GM21390 (cell line): ENCODE measurements around the gene HPS5.
"Not testable (repeated sequence)": the region's sequence is repeated elsewhere in the genome, so short reads cannot be mapped to it uniquely, and the experiment has no call there.

Experiments
- ATAC-seq: cut with Tn5 transposase; IDR thresholded peaks from one replicate; pipeline ENCODE4 v1.9.1; 2021; ENCODE audit not compliant: unreplicated experiment

The HPS5 gene

DNA sequence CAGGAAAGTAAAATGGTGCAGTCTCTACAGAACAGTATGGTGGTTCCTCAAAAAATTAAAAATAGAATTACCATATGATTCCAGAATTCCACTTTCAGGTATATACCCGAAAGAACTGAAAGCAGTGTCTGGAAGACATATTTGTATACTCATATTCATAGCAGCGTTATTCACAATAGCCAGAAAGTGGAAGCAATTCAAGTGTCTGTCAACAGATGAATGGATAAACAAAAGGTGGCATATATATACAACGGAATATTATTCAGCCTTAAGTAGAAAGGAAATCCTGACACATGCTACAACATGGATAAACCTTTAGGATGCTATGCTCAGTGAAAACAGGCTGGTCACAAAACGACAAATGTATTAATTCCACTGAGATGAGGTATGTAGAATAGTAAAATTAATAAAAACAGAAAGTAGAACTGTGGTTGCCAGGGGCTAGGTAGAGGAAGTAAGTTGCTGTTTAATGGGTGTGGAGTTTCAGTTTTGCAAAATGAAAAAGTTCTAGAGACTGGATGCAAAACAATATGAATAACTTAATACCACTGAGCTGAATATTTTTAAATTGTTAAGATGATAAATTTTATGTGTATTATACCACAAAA, 41.4 kb downstream of the HPS5 start:
- peak; percentile 93 for ATAC-seq

DNA sequence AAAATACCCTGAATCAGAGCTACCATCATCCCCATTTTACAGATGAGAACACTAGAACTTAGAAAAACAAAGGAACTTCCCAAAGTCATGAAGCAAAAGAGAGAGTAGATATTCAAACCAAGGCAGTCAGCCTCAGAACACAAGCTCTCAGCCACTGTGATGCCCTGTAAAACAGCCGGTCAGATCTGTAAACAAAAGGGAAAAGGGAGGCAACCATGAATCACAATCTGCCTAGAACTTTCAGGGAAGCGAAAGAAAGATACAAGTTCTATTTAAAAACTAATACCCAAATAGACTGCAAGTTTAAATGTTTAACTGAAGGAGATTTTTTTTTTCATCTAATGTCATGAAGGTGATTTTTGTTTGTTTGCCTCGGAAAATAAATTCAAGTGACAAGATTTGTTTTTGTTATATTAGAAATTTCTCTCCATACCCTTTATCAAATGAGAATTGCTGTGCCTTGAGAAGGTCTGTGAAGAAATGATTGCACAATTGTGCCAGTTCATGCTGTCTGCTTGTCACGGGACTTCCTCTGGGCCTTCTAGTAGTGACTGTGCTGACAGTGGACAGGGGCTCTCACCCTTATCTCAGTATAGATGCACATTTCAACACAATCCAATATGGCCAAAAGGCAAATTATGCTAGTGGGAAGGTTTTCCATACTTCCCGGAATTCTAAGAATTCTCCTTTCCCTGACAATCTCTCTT, 44.2 kb downstream of the HPS5 start:
- no peak for ATAC-seq

DNA sequence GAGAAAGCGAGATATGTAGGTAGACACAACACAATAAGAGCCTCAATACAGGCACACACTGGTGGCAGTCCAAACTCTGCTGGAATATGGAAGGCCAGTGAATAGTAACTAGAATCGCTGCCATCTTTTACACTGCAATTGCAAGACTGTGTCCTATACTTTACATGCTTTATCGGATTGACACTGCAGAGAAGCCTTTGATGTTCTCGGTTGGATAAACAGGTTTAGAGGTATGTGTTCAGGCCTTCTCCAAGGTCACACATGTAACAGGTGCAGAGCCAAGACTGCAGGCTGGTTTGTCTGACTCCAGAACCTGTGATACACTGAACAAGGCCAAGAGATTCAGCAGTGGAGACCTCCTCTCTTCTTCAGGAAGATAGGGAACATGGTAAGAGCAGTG, 50.7 kb downstream of the HPS5 start:
- ATAC-seq: no peak

DNA sequence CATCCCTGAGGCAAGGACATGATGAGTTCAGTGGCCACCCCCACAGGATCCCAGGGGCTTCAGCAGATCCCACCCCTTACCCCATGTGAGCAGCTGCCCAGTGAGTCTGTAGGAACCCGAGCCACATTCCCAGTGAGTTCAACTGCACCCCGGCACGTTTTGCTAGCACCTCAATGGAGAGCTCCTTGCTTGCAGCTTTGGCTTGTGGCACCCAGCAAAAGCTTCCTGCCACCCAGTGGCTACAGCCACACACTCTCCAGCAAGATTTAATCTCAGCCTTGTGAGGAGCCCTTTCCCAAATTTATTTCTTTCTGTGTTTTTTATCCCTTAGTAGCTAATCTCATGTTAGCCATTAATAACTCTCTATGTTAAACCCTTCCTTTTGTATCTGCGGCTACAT, 51.8 kb downstream of the HPS5 start:
- no peak for ATAC-seq

DNA sequence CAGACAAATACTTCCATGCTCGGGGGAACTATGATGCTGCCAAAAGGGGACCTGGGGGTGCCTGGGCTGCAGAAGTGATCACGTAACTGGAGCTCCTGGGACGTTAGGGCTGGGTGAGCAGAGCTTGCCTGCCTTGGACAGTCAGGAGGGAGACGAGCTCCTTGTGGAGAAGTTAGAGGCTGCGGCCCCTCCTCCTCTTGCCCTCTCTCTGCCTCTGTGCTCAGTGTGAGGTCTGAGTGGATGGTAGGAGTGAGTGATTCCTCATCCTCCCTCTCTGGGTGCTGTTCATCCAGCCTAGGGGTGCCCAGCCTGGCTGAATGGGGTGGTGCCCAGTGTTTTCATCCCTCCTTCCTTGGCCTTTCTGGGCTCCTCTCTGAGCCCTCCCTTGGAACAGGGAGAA, 52.7 kb downstream of the HPS5 start:
- ATAC-seq: not testable (repeated sequence)

DNA sequence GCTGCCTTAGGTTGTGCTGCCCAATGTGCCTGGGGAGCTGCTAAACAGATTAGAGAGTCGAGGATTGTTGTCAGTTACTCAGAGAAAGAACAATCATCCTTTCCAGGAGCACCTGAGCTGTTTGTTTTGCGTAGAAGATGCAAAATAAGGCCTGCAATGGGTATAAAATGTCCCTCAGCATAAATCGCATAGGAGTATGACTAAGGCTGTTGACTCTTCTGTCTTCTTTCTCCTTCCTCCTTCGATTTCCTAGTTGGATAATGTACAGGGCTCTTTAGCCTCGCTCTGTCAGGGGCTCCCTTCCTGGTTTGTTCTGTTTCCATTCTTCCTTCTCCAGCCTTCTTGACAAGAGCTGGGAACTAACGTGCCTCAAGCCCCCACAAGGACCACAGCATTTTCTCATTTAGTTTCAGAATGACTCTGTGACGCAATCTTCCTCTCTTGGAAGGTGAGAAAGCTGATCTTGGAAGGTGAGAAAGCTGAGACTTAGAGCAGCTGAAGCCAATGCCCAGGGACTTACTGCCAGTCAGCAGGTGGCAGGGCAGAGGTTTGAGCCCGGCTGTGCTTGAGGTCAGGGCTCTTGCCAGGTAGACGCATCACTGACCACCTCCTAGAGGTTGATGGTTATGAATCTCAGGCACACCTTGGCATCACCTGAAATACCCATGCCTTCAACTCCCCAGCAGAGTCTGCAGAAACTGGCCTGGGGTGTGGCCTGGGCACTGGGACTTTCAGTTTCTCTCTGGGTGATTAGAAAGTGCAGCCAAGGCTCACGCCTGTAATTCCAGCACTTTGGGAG, 54.4 kb downstream of the HPS5 start:
- ATAC-seq: peak; percentile 54

DNA sequence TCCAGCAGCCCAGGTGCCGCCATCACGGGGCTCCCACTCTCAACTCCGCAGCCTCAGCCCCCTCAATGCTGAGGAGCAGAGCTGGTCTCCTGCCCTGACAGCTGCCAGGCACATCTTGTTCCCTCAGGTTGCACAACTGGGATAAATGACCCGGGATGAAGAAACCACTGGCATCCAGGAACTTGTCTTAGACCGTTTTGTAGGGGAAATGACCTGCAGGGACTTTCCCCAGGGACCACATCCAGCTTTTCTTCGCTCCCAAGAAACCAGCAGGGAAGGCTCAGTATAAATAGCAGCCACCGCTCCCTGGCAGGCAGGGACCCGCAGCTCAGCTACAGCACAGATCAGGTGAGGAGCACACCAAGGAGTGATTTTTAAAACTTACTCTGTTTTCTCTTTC, 56.0 kb downstream of the HPS5 start, which contains the start of gene SAA1:
TSS of gene SAA1 (plus strand) at position 316 of the 400 bp plus-strand sequence. CDS start 624 bp downstream, outside the sequence.
- ATAC-seq: no peak

DNA sequence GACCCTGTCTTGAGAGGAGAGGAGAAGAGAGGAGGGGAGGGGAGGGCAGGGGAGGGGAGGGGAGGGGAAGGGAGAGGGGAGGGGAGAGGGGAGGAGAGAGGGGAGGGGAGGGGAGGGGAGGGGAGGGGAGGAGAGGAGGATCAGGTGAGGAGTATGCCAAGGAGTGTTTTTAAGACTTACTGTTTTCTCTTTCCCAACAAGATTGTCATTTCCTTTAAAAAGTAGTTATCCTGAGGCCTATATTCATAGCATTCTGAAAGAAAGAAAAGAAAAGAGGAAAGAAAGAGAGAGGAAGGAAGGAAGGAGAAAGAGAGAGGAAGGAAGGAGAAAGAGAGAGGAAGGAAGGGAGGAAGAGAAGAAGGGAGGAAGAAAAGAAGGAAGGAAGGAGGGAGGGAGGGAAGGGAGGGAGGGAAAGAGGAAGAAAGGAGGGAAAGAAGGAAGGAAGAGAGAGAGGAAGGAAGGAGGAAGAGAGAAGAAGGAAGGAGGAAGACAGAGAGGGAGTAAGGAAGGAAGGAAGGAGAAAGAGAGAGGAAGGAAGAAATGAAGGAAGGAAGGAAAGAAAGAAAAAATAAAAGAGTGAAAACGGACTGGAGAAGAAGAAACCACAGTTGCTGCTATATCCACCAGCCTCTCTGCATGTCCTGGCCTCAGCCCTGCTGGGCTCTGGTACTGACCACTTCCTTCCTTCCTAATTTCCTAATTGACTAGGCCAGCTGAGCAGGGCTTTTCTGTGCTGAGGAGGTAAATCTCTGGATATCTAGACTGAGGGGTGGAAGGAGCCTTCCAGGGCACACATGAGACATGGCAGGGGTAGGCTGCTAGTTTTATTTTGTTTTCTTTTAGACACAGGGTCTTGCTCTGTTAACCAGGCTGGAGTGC, 57.0 kb downstream of the HPS5 start:
- no peak for ATAC-seq

DNA sequence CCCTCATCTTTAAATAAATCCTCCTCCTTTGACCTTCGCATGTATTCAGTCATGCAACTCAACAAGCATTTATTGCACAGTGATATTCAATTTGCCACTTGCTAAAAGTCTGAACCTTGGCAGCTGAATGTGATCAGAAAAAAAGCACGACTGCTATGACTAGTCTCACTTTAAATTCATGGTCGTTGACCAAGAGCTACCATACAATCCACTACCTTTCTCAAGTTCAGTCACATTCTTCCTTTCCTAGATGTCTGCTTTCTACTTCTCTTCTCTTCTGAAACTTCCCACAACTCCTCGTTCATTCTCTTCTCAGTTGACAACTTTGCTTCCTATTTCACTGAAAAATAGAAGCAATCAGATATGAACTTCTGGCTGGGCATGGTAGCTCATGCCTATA, 57.9 kb downstream of the HPS5 start:
- ATAC-seq: peak; percentile 47

DNA sequence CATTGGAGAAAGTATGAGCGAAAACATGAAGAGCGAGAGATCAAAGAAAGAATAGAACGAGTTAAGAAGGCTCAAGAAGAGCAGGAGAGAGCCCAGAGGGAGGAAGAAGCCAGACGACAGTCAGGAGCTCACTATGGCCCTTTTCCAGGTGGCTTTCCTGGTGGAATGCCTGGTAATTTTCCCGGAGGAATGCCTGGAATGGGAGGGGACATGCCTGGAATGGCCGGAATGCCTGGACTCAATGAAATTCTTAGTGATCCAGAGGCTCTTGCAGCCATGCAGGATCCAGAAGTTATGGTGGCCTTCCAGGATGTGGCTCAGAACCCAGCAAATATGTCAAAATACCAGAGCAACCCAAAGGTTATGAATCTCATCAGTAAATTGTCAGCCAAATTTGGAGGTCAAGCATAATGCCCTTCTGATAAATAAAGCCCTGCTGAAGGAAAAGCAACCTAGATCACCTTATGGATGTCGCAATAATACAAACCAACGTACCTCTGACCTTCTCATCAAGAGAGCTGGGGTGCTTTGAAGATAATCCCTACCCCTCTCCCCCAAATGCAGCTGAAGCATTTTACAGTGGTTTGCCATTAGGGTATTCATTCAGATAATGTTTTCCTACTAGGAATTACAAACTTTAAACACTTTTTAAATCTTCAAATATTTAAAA, 59.1 kb downstream of the HPS5 start:
- not testable (repeated sequence) for ATAC-seq

DNA sequence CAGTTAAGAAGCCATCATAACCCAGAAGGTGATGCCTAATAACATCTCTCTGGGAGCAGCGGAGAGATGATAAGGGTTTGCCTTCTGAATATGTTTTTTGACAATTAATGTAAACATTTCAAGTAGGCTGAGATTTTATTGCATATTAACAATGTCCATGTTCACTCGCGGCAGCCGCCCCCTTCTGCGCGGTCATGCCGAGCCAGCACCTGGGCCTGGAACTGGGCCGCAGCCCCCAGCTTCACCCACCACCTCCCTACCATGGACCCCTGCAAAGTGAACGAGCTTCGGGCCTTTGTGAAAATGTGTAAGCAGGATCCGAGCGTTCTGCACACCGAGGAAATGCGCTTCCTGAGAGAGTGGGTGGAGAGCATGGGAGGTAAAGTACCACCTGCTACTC, 60.2 kb downstream of the HPS5 start:
- ATAC-seq: no peak

DNA sequence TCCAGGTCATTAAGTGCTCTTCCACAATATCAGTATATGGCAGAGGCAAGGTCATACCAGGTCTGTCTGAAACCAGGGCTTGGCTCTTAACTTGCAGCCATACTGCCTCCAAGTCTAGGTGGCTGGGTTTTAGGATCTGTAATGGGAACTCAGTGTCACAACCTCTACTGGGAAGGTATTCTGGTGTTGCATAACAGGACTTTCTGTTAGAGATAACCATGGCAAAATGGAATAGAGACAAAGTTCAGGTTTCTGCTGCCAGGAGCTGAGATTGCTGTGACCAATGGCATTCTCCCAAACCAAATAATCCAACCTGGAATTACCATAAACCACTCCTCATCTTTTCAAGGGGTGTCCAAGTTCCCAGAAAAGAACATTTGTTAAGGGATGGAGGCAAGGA, 62.7 kb downstream of the HPS5 start:
- no peak for ATAC-seq

DNA sequence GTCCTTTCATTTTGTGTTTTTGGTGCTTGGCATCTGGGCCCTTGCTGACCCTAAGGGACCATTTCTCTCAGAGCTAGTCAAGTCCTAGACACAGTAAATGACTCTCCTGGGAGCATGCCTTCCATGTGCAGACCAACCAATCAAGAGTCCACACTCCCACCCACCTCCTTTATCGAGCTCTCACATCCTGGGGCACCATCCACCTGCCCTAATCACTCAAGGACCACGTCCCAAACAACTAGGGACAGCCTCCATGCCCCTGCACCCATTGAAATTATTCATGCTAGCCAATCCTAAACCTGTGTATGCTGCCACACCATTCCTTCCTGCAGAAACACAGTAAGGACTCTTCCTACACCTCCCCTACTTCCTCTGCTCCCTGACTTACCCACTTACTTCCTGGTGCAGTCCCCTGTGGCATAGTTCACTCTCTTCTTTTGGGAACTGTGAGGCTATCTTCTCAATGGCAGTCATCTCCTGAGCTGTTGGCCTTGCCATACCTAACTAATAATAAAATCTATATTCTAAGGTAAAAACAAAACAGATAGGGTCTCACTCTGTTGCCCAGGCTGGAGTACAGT, 67.1 kb downstream of the HPS5 start:
- no peak for ATAC-seq

DNA sequence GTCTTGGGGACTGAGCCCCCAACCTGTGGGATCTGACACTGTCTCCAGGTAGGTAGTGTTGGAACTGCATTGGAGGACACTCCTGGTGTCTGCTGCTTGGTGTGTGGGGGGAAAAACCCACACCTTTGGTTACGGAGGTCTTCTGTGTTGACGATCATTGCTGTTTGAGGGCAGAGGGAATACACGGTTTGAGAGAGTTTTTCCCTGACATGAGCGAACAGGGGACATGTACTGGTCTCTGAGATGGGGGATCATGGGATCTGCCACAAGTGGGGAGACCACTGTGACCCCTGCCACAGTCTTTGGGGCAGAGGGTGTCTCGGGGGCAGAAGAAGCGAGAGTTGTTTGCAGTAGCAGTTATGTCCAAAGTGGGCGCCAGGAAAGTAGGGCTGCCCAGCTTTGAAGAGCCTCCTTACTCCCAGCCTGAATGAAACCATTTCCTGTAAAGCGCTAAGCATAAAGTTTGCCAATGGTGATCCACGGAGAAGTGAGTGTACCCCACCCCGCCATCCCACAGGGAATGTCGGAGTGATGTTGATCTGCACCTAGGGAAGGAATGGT, 68.1 kb downstream of the HPS5 start:
- no peak for ATAC-seq

DNA sequence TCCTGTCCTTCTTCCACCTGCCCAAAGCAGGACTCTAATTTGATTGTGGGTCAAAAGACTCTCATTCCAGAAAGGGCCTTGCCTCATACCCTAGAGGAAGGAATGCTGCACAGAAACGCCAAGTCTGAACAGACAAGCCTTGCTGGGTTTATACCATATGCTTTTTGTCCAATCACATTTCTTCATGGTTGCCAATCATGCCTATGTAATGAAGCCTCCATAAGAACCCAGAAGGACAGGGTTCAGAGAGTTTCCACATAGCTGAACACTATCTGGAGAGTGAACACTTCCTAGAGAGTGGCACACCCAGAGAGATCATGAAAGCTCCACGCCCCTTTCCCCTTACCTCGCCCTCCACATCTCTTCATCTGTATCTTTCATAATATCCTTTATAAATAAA, 68.7 kb downstream of the HPS5 start:
- ATAC-seq: no peak

DNA sequence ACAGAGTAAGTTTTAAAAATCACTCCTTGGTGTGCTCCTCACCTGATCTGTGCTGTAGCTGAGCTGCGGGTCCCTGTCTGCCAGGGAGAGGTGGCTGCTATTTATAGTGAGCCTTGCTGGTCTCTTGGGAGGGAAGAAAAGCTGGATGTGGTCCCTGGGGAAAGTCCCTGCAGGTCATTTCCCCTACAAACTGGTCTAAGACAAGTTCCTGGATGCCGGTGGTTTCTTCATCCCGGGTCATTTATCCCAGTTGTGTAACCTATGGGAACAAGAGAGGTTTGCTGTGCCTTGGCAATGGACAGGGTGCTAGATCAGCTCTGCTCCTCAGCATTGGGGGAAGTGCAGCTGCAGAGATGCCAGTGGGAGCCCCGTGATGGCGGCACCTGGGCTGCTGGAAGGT, 73.4 kb downstream of the HPS5 start, which contains the start of gene SAA2:
TSS of gene SAA2 (minus strand) at position 108 of the 400 bp plus-strand sequence. CDS start 657 bp downstream, outside the sequence.
- no peak for ATAC-seq

DNA sequence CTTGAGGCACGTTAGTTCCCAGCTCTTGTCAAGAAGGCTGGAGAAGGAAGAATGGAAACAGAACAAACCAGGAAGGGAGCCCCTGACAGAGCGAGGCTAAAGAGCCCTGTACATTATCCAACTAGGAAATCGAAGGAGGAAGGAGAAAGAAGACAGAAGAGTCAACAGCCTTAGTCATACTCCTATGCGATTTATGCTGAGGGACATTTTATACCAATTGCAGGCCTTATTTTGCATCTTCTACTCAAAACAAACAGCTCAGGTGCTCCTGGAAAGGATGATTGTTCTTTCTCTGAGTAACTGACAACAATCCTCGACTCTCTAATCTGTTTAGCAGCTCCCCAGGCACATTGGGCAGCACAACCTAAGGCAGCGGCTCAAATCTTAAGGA, 74.8 kb downstream of the HPS5 start:
- peak; percentile 7 for ATAC-seq

DNA sequence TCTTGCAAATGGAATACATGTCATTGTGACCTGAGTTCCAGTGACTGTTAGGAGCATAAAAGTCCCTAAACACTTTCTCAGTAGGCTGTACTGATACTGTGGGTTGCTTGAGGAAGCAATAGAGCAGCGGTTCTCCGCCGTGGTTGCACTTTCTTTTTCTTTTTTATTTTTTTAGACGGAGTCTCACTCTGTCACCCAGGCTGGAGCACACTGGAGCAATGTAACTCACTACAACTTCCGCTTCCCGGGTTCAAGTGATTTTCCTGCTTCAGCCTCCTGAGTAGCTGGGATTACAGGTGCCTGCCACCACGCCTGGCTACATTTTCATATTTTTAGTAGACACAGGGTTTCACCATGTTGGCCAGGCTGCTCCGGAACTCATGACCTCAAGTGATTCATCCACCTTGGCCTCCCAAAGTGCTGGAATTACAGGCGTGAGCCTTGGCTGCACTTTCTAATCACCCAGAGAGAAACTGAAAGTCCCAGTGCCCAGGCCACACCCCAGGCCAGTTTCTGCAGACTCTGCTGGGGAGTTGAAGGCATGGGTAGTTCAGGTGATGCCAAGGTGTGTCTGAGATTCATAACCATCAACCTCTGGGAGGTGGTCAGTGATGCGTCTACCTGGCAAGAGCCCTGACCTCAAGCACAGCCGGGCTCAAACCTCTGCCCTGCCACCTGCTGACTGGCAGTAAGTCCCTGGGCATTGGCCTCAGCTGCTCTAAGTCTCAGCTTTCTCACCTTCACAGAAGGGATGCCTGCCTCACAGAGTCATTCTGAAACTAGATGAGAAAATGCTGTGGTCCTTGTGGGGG, 75.4 kb downstream of the HPS5 start:
- ATAC-seq: peak; percentile 82

DNA sequence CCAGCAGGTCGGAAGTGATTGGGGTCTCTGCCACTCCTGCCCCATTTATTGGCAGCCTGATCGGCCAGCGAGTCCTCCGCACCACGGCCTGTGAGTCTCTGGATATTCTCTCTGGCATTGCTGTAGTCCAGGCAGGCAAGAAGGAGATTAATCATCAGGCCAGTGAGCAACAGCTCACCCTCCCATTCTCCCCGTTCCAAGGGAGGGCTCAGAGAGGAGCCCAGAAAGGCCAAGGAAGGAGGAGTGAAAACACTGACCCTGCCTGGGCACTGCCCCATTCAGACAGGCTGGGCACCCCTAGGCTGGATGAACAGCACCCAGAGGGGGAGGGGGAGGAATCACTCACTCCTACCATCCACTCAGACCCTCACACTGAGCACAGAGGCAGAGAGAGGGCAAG, 76.5 kb downstream of the HPS5 start:
- no peak for ATAC-seq
